Measurements from ENCODE around the gene QKI. TPM values are rescaled to one million over a fixed set of nuclear protein-coding genes. Genes with fewer than 3 reads are reported as not detected.

QKI gene
- total RNA-seq, 1 experiment from 2014 or later, result 176 TPM

- Histone ChIP-seq H3K18ac (ENCODE audit: insufficient read length, low read depth, low read length) (no peak overlapping the region), H4K20me1 (ENCODE audit: control insufficient read depth, insufficient read depth, insufficient read length) (no peaks in the 10 kb centered on the region), H4K8ac (replicated peaks; ENCODE audit: insufficient read length, low read depth, low read length) (no peak overlapping the region), H3K14ac (ENCODE audit: insufficient read depth, low read length) (no peak overlapping the region), H3K79me1 (ENCODE audit: insufficient read depth, low read depth, low read length, poor library complexity, severe bottlenecking) (peaks cover 2% of the 10 kb centered on the region), H2BK15ac (ENCODE audit: low read depth, low read length) (no peak overlapping the region), H3K23me2 (ENCODE audit: insufficient read length, low read depth, low read length, poor library complexity, severe bottlenecking) (no peaks in the 10 kb centered on the region), H3K79me2 (ENCODE audit: insufficient read depth, low read length) (peaks cover 18% of the 10 kb centered on the region; the same call in 1 of the 2 replicates), H2BK5ac (ENCODE audit: insufficient read length, low read length) (no peak overlapping the region), H3K23ac (ENCODE audit: insufficient read length, low read depth, low read length) (no peak overlapping the region), H4K91ac (ENCODE audit: insufficient read length, low read depth, low read length) (no peak overlapping the region), H2BK120ac (ENCODE audit: low read depth, low read length, poor library complexity, severe bottlenecking) (no peak overlapping the region), H3K4me2 (ENCODE audit: insufficient read depth, insufficient read length, low read length) (no peak overlapping the region), H2BK20ac (ENCODE audit: low read depth, low read length, poor library complexity, severe bottlenecking) (no peak overlapping the region), H3K27ac (ENCODE audit: insufficient read length, low read depth, low read length) (no peak overlapping the region), H4K5ac (ENCODE audit: insufficient read length, low read depth, low read length) (no peak overlapping the region), H3K27me3 (ENCODE audit: insufficient read depth, low read length) (no peaks in the 10 kb centered on the region), H2AK5ac (ENCODE audit: insufficient read length, low read length) (no peak overlapping the region), H3K9me3 (ENCODE audit: control insufficient read depth, low read depth, low read length) (no peaks in the 10 kb centered on the region), H3K56ac (ENCODE audit: insufficient read length, low read depth, low read length) (no peak overlapping the region), H2BK12ac (ENCODE audit: insufficient read length, low read depth, low read length) (no peak overlapping the region), H3K4me1 (ENCODE audit: insufficient read depth, low read length) (no peaks in the 10 kb centered on the region; the same call in none of the 2 replicates), H3K9ac (ENCODE audit: extremely low read depth, insufficient read length, low read length) (no peak overlapping the region), H2AFZ (ENCODE audit: low read length) (no peak overlapping the region), H3T11ph (ENCODE audit: low read length) (no peak overlapping the region), H3K4ac (ENCODE audit: low read depth, low read length) (no peak overlapping the region)
- no peak for DNase-seq
- Mint-ChIP-seq H3K4me1 (peaks cover 24 to 29% of the 10 kb centered on the region in 2 experiments), H3K9me3 (no peaks in the 10 kb centered on the region; a peak in 1 of 5 replicates), H3K36me3 (ENCODE audit: insufficient read depth in 1 of 3, low read depth in 3 of 3) (peaks cover 13 to 17% (median 16%) of the 10 kb centered on the region in 3 experiments; a peak in 5 of 7 replicates), H3K4me3 (no peak overlapping the region), H3K27me3 (ENCODE audit: low read depth) (no peaks in the 10 kb centered on the region), H3K27ac (peak overlapping the region in 2 of 3 experiments; percentile 8 to 80; a peak in 3 of 7 replicates)
- TF ChIP-seq, protein P1, sequence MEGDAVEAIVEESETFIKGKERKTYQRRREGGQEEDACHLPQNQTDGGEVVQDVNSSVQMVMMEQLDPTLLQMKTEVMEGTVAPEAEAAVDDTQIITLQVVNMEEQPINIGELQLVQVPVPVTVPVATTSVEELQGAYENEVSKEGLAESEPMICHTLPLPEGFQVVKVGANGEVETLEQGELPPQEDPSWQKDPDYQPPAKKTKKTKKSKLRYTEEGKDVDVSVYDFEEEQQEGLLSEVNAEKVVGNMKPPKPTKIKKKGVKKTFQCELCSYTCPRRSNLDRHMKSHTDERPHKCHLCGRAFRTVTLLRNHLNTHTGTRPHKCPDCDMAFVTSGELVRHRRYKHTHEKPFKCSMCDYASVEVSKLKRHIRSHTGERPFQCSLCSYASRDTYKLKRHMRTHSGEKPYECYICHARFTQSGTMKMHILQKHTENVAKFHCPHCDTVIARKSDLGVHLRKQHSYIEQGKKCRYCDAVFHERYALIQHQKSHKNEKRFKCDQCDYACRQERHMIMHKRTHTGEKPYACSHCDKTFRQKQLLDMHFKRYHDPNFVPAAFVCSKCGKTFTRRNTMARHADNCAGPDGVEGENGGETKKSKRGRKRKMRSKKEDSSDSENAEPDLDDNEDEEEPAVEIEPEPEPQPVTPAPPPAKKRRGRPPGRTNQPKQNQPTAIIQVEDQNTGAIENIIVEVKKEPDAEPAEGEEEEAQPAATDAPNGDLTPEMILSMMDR (conservative IDR thresholded peaks at IDR 0.05), result no peak
- no CpG with 5 or more reads among the region's 5 CpGs for WGBS (ENCODE audit: extremely low coverage, insufficient read length, low lambda C conversion rate)
These were observed 45.8 kb downstream of the QKI start for GRCh38 chr6:163460307-163460782.
